Gastrocnemius medialis (tissue), 4 donors: ENCODE results near the gene EMC6.

Experiments
- CTCF ChIP-seq, 5 experiments: fragments of 450-650 bp in 3 of 5; fragments of 200-600 bp in 2 of 5; sonication (generic) in 2 of 5; IDR thresholded peaks in 4 of 5; conservative IDR thresholded peaks in 1 of 5; 1 replicate in 4 of 5; 2 replicates in 1 of 5; pipeline ENCODE4 v1.5.1; 2016 to 2019; ENCODE audit warnings: antibody characterized with exemption in 5 of 5, mild to moderate bottlenecking in 3 of 5, moderate library complexity in 3 of 5
- POLR2A ChIP-seq, 2 donors: fragments of 450-650 bp; IDR thresholded peaks; one replicate each; pipeline ENCODE4 v1.6.1; 2017; ENCODE audit warnings: antibody characterized with exemption in 2 of 2, mild to moderate bottlenecking in 2 of 2, moderate library complexity in 2 of 2

DNA sequence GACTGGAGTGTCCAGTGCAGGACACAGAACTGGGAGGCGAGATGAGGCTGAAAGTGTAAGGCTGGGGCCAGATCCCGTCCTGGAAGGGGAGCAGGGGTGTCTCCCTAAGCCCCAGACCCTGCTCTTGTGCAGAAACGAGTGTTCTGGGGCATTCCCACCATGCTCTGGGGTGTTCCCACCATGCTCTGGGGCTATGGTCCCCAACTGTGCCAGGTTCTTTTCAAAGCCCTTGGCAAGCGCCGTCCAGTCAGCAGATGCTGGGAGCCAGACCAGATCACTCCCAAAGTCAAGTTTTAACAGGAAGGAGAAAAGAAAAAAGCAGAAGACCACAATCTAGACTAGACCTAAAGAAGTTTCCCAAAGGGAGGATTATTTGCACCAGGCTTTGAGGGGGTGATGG is 2.8 kb upstream of the EMC6 start:
- no peak for TF ChIP-seq CTCF (IDR thresholded peaks at IDR 0.05 in 4 of 5, conservative IDR thresholded peaks at IDR 0.05 in 1 of 5)
- TF ChIP-seq POLR2A (IDR thresholded peaks at IDR 0.05), result no peak
